ENCODE data around the gene CYP17A1.
"Not testable (repeated sequence)": the region's sequence is repeated elsewhere in the genome, so short reads cannot be mapped to it uniquely, and the experiment has no call there.

CYP17A1 gene

GRCh38 chr10:102834143-102834542 lies 3.1 kb downstream of the CYP17A1 start:
- no peak for DNase-seq

DNA sequence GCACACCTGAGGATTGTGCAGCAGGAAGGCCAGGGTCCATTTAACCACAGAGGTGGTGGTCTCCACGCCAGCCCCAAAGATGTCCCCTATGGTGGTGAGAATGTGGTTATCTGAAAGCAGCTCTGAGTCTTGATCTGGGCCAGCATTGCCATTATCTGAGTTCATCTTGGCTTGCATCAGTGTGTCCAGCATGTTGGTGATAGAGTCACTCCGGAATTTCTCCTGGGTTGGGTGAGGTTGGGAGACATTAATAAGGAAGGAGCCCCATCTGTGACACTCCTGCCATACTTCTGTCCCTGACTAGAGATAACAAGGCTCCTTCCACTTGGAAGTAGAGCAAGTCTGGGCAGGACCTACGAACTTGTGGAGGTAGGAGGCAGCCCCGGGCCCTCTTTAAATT lies 4.2 kb downstream of the CYP17A1 start:
- no peak for DNase-seq

- DNase-seq = no peak
Measured at GRCh38 chr10:102832248-102832647, 5.0 kb downstream of the CYP17A1 start.

- DNase-seq = no peak
Measured at GRCh38 chr10:102831322-102832071, 5.7 kb downstream of the CYP17A1 start.

DNA sequence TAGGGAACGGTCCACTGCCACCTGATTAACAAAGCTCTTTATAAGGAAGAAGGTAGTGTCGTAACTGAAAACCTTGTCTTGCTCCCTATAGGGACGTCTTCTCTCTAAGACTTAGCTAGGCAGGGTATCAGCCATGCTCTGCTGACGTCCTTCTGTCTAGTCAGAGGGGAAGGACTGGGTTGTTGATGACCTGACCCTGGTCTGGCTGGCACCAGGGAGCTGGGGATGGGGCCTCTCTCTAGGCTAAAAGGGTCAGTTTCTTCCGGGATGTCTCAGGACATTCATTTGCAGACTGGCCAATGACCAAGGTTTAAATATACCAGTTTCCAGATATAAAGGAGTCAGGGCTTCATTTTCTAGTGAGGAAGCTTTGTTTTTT lies 9.6 kb downstream of the CYP17A1 start:
- DNase-seq = no peak

DNA sequence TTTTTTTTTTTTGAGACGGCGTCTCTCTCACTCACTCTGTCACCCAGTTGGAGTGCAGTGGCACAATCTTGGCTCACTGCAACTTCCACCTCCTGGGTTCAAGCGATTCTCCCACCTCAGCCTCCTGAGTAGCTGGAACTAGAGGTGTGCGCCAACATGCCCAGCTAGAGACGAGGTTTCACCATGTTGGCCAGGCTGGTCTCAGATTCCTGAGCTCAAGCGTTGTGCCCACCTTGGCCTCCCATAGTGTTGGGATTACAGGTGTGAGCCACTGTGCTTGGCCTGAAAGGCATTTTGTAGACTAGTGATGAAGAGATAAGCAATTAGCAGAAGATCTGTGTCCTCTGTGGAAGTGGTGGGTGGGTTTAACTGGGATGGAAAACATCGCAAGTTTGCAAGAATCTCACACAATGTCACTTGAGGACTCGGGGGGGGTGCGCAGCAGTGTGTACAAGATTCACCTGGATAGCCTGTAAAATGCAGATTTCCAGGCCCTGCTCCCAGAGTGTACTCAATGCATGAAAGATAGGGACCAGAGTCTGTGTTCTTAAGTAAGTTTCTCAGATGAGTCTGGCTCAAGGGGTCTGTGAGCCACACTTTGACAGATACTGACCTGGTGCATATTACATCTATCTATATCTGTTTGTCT lies 10.9 kb downstream of the CYP17A1 start:
- no peak for DNase-seq

- DNase-seq = no peak
Measured at GRCh38 chr10:102824664-102825063, 12.5 kb downstream of the CYP17A1 start.

- DNase-seq = no peak
Measured at GRCh38 chr10:102822222-102822621, 15.0 kb downstream of the CYP17A1 start.

- not testable (repeated sequence) for DNase-seq
Measured at GRCh38 chr10:102820008-102820407, 17.2 kb downstream of the CYP17A1 start.

- DNase-seq = no peak
Measured at GRCh38 chr10:102819054-102819453, 18.2 kb downstream of the CYP17A1 start.

DNA sequence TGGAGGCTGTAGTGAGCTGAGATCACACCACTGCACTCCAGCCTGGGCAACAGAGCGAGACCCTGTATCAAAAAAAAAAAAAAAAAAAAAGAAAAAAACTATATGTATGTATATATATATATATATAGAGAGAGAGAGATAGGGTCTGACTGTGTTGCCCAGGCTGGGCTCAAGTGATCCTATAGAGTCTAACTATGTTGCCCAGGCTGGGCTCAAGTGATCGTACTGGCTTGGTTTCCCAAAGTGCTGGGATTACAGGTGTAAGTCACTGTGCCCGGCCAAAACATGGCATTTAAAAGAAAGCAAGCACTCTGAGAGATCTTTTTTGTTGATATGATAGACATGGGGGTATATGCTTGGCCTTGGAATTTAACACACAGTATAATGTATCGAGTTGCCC lies 20.0 kb downstream of the CYP17A1 start:
- no peak for DNase-seq

DNA sequence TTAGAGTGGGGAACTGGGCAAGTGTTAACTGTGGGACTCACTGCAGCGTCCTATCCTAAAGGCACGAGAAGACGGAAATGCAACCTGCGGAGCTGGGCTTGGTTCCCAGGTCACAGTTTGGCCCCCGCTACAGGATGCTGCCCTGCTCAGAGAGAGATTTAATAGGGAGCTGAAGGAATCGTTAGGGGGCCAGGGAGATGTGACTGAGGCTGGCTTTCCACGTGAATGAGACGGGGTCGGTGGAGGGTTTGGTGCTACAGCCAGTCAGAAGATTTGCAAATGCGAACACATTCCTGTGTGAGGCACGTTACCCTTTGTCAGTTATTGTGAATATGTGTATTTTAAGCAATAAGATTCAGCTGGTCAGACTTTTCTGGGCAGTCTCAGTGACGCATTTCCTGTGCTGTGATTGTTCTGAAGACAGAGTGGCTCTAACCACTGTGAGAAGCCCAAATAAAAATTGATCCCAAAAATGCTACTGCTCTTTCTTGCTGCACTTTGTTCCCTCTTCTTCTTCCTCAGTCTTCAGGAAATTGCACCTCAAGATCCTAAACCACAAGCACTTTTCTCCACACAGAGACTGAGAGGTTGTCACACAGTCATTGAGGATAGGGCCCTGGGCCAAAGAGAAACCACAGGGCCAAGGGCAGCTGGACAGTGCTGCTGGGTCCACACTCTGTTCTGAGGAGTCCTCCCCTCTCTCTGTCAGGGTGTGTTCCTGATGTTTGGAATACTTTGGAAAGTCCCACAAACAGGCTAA lies 21.2 kb downstream of the CYP17A1 start:
- DNase-seq = no peak

DNA sequence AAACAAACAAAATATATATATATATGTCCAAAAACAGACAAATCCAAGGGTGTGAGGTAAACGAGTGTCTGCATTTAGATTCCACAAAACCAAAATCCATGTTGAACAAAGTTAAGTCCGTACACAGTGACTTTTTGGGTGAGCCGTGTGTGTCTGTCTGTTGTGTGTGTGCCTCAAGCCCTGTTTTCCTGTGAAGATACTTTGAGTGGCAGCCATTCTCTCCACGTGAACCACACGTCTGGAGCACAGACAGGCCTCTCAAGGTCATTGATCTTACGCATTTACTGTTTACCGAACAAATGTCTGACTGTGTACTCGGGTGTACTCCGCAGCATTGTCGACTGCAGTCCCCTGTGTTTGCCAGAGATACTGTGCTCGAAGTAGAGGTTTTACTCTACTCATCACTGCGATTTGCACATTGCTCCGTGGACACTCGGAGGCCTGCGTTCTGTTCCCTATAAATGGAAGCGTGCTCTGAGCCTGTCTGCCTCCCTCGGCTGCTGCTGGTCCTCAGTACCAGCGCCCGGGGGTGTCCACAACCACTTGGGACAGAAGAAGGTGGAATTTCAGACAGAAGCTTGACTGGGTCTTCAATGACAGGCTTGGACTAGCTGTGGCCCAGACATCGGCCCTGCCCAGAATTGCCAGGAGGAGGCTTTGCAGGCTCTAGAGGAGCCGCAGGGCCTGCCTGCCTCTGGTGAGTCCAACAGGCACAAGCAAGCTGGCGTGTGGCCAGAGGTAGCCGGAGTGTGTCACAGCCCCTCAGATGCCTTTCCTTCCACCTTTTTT lies 22.1 kb downstream of the CYP17A1 start:
- no peak for DNase-seq

- DNase-seq = no peak
Measured at GRCh38 chr10:102814453-102814871, 22.8 kb downstream of the CYP17A1 start.

DNA sequence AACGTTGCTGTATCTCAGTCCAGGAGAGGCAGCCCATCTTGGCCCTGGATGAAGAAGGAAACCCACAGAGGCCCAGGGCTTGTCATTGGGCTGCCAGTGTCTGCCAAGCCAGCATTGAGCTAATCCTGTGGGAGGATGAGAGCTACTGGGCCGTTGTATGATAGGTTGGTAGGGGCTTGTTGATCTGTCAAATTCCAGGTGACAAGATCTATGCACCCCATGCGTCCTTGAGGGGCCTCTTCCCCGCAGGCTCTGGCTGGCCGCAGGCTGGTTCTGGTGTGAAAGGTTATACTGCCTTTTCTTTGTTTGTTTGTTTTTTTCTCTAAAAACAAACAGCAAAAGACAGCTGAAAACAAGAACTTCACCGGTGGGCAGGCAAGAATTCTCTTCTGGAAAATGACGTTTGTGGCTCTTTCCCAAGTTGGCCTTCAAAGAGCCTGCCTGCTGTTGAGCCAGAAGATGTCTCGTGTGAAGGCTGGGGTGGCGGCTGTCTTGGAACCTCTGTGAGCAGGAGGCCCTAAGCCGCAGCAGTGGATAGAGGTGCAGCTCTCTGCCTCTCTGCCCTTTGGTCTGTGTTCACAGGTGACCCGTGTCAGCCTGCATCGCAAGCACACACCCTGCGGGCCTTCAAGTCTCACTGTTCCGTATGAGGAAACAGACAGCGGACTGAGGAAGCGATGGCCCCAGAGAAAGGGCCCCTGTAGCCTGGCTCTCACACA lies 23.3 kb downstream of the CYP17A1 start:
- no peak for DNase-seq

DNA sequence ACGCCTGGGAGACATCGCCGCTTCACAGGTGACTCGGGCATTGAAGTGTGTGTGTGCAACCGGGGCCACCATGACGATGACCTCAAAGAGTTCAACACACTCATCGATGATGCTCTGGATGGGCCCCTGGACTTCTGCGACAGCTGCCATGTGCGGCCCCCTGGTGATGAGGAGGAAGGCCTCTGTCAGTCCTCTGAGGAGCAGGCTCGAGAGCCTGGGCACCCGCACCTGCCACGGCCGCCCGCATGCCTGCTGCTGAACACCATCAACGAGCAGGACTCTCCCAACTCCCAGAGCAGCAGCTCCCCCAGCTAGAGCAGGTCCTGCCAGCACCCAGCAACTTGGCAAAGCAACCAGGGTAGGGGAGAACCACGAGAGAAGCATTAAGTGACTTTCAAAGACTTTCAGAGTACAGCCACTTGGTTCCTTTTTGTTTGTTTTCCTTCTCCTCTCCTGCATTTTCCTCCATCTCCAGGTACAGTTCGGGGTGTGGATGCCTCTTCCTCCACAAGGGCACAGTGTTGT lies 24.1 kb downstream of the CYP17A1 start:
- DNase-seq = no peak

- no peak for DNase-seq
Measured at GRCh38 chr10:102812231-102812876, 24.9 kb downstream of the CYP17A1 start.

DNA sequence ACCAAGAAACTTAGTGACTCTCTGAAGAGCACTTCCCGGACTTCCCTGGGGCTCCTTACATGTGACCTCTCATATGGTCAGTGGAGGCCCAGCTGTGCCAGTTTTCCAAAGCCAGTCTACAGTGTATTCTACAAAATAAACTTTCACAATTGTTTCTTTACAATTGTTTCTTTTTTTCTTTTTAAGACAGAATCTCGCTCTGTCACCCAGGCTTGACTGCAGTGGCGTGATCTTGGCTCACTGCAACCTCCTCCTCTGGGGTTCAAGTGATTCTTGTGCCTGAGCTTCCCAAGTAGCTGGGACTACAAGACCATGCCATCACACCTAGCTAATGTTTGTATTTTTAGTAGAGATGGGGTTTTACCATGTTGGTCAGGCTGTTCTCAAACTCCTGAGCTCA lies 25.9 kb downstream of the CYP17A1 start:
- no peak for DNase-seq

DNA sequence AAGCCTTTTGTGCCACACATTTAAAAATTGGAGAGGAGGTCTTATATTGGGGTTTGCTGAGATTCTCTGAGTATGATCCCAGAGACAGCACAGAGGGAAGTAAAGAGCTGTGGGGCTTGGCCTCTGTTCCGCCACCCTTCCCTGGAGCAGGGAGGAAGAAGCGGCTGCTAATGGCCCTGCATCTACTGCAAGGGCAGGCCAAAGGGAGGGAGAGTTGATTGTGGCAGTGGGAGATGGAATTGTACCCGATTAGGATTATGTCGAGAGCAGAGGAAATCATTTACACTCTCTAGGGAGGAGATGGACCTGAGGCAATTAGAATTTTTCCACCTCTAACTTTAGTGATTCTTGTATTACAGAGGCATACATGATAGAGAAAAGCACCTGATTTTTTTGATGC lies 28.8 kb downstream of the CYP17A1 start:
- DNase-seq = no peak

DNA sequence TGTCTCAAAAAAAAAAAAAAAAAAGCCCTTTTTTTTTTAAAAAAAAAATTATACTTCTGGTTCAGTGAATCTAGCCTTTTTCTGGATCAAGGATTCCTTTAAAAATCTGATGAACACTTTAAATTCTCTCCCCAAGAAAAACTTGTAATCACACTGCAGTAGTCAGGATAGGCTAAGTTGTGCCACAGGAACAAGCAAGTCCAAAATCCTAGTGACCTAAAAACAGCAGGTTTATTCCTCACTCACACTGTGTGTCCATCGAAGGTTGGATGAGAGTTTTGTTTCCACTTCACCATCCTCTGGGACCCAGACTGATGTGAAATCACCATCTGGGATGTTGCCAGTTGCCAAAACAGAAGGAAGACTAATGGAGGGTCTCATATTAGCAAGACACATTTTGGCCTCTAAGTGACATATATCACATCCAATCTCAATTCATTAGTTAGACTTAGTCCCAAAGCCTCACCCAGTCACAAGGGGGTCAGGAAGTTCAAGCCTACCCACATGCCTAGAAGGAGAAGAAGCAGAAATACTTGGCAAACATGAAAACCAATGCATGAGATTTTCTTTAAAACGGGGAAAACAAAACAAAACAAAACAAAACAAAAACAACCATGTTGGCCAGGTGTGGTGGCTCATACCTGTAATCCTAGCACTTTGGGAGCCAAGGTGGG lies 32.7 kb downstream of the CYP17A1 start:
- DNase-seq = no peak

- peak in 1 of 2 experiments; percentile 2 for DNase-seq
Measured at GRCh38 chr10:102802920-102803534, 34.2 kb downstream of the CYP17A1 start.
